Measurements from ENCODE around the gene CACNA2D1.

GRCh38 chr7:82428186-82428961 lies 15.2 kb downstream of the CACNA2D1 start:
- TF ChIP-seq CTCF (IDR thresholded peaks at IDR 0.05) (no peak), POLR2A (IDR thresholded peaks at IDR 0.05) (no peak)
